Thoracic aorta (tissue), 2 donors: ENCODE results near the gene PTGDR2. TPM values are rescaled to one million over a fixed set of nuclear protein-coding genes. Genes with fewer than 3 reads are reported as not detected.

Experiments used
- ATAC-seq: fragments of 150-250 bp; one replicate; pipeline ENCODE4 v1.8.0; 2017; ENCODE audit warnings: low read depth; ENCODE audit not compliant: insufficient number of reproducible peaks, low FRiP score
- DNase-seq: peaks from one replicate; pipeline ENCODE4 v3.0.0-alpha.2; 2020; ENCODE audit warnings: low spot score
- H3K27ac ChIP-seq, 2 donors: fragments of 200-600 bp; sonication (generic); 1 replicate in 1 of 2; 2 replicates in 1 of 2; pipeline ENCODE4 v1.5.1; 2016; ENCODE audit warnings: mild to moderate bottlenecking in 2 of 2, moderate library complexity in 2 of 2
- H3K27me3 ChIP-seq: fragments of 200-600 bp; sonication (generic); replicated peaks from 2 replicates; pipeline ENCODE4 v1.6.0; 2016; ENCODE audit warnings: mild to moderate bottlenecking; ENCODE audit not compliant: insufficient read depth
- H3K36me3 ChIP-seq: fragments of 200-600 bp; sonication (generic); one replicate; pipeline ENCODE4 v1.5.1; 2016
- H3K4me1 ChIP-seq, 2 donors: fragments of 200-600 bp; sonication (generic); 1 replicate in 1 of 2; 2 replicates in 1 of 2; pipeline versions ENCODE4 v1.5.1 to v1.6.0; 2016; ENCODE audit warnings: low read depth in 2 of 2, mild to moderate bottlenecking in 1 of 2; ENCODE audit not compliant: control insufficient read depth in 1 of 2
- H3K4me3 ChIP-seq: fragments of 200-600 bp; sonication (generic); 2 replicates; pipeline ENCODE4 v1.5.1; 2016; ENCODE audit warnings: mild to moderate bottlenecking
- H3K9me3 ChIP-seq: fragments of 200-600 bp; sonication (generic); 2 replicates; pipeline ENCODE4 v1.5.1; 2016
- total RNA-seq, 2 donors: library from RNA; depleted of rRNA; stranded (reverse); fragments of >200 nt; gene quantifications; one replicate each; pipeline versions ENCODE4 v1.1.0 to v1.2.3, GENCODE V29; 2016
- TF ChIP-seq, protein P1 (sequence below): fragments of 200-600 bp; sonication (generic); IDR thresholded peaks from one replicate; pipeline ENCODE4 v1.5.1; 2019; ENCODE audit warnings: antibody characterized with exemption

The PTGDR2 gene
- total RNA-seq, 2 donors from 2014 or later = 0.21 to 0.68 TPM

DNA sequence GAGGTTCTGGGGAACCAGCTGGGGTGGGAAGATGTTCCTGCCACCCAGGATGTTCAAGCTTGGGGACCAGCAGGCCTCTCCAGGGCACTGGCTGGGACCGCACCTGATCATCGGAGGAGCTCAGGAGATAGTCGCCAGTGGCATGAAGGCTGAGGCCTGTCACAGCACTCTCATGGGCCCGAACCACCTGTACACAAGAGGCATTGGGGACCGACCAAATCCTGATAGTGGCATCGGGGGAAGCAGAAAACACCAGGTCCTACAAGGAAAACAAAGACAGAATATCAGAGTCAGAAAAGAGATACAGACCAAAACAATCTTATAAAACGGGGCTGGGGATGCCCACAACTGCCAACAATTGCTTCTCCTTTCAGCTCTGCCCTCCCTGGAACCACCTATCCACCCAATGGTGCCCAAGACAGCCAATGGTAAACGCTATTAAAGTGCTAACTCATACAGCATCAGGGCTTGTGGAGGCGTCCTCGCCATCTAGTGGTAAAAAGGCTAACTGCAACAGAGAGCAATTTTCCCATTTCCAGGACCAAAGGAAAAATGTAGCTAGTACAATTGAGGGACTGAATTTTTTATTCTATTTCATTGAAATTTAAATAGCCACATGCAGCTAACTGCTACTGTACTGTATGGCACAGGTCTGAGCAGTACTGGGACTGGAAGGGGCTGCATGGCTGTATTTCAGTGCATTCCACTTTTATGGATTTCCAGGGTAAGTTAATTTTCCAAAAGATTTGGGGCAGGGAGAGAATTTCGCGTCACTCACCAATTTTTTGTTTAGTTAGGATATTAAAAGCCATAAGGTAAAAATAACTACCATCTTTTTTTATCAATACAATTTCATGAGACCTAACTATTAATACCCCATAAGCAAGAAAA is 43.5 kb upstream of the PTGDR2 start:
- H3K9me3 ChIP-seq = no peaks in the 10 kb centered on the region
- TF ChIP-seq, protein P1, sequence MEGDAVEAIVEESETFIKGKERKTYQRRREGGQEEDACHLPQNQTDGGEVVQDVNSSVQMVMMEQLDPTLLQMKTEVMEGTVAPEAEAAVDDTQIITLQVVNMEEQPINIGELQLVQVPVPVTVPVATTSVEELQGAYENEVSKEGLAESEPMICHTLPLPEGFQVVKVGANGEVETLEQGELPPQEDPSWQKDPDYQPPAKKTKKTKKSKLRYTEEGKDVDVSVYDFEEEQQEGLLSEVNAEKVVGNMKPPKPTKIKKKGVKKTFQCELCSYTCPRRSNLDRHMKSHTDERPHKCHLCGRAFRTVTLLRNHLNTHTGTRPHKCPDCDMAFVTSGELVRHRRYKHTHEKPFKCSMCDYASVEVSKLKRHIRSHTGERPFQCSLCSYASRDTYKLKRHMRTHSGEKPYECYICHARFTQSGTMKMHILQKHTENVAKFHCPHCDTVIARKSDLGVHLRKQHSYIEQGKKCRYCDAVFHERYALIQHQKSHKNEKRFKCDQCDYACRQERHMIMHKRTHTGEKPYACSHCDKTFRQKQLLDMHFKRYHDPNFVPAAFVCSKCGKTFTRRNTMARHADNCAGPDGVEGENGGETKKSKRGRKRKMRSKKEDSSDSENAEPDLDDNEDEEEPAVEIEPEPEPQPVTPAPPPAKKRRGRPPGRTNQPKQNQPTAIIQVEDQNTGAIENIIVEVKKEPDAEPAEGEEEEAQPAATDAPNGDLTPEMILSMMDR = peak; percentile 91
- no peak overlapping the region for H3K4me3 ChIP-seq
- H3K36me3 ChIP-seq = peaks cover 60% of the 10 kb centered on the region
- H3K27ac ChIP-seq = no peak overlapping the region
- no peaks in the 10 kb centered on the region for H3K27me3 ChIP-seq
- DNase-seq (no peak), ATAC-seq (no peak)
- H3K4me1 ChIP-seq = peaks cover 0 to under 1% of the 10 kb centered on the region in 2 donors

DNA sequence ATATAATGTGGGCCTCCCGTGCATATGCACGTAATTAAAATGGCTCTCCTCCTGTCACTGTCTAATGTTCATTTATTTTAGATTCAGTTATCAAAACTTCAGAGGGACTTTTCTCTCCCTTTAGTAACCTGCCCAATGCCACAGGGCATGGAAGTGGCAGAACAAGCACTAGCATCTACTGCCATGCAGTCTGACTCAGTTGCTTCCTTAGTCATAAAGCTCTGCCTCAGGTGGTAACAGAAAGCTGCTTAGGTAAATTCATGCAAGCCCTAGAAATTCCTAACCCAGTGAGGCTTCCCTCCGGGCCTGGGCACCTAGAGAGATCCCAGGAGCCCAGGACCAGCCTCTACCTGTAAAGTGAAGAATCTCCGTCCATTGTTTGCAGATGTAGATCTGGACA is 41.7 kb upstream of the PTGDR2 start:
- no peaks in the 10 kb centered on the region for H3K4me1 ChIP-seq
- no peak overlapping the region for H3K4me3 ChIP-seq
- H3K9me3 ChIP-seq = no peaks in the 10 kb centered on the region
- H3K27me3 ChIP-seq = no peaks in the 10 kb centered on the region
- H3K27ac ChIP-seq = no peak overlapping the region
- H3K36me3 ChIP-seq = peaks cover 58% of the 10 kb centered on the region
- ATAC-seq = no peak
- DNase-seq = no peak
- TF ChIP-seq, protein P1 = no peak

DNA sequence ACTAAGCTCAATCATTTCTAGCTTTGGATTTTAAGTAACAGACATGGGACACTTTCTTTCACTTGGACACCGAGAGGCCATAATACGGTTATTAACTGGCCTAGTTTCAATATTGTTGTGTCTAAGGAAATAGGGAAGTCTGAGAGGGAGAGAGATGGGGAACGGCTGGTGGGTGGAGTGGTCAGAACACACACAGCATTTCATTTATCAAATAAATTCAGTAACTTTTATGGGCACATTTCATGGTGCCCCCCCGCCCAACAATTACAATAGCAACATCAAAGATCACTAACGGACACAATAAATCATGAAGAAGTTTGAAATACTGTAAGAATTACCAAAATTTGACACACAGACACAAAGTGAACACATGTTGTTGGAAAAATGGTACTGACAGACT is 39.9 kb upstream of the PTGDR2 start:
- no peaks in the 10 kb centered on the region for H3K27me3 ChIP-seq
- no peaks in the 10 kb centered on the region for H3K9me3 ChIP-seq
- H3K27ac ChIP-seq = no peak overlapping the region
- no peak for DNase-seq
- no peak overlapping the region for H3K4me3 ChIP-seq
- no peak for ATAC-seq
- H3K36me3 ChIP-seq = peaks cover 41% of the 10 kb centered on the region
- TF ChIP-seq, protein P1 = no peak
- no peaks in the 10 kb centered on the region for H3K4me1 ChIP-seq

DNA sequence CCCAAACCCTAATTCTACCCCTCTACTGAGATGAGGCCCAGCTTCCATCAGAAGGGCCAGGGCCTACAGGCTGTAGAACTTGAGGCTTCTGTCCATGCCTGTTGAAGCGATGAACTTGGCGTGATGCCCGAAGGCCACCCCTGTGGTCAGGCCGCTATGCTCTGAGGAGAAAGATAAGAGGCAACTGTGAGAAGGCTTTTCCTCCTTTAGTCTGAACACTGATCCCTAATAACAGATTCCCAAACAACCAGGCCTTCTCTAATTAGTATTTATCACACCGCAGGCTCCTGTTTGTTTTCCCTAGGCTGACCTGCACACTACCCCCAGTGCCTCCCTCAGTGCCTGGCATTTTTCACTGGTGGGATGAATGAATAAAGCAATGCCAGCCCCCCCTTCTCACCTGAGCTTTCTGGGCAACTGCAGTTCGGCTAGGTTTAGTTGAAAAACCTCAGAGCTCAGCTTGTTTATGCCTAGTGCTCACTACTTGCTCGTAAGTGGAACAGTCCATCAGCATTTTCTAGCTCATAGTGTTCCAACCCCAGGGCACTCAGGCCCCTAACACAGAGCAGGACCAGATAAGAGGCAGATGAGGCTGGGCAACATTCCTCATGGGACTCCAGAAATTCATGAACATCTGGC is 35.5 kb upstream of the PTGDR2 start:
- H3K36me3 ChIP-seq = peaks cover 11% of the 10 kb centered on the region
- no peaks in the 10 kb centered on the region for H3K27me3 ChIP-seq
- no peak overlapping the region for H3K4me3 ChIP-seq
- no peak overlapping the region for H3K27ac ChIP-seq
- no peaks in the 10 kb centered on the region for H3K9me3 ChIP-seq
- TF ChIP-seq, protein P1 = no peak
- no peaks in the 10 kb centered on the region for H3K4me1 ChIP-seq
- DNase-seq (no peak), ATAC-seq (no peak)

DNA sequence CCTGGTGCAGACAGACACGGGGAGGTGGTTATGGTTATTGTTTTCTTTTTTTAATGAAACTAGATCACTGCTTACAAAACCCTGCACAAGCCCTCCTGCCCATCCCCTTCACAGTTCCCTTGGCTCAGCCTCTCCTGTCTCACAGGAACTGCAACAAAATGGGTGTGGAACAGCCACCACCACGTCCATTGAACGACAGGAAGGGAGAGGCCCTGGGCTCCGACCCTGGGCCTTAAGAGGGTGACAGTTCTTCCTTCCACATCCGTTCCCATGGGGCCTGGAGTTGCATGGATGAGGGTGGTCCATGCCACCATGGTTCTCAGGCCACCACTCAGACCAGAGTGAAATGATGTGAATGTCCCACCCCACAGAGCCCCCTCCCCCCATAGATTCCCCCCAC is 34.9 kb upstream of the PTGDR2 start:
- DNase-seq (no peak), ATAC-seq (no peak)
- Histone ChIP-seq H3K27ac (no peak overlapping the region), H3K9me3 (no peaks in the 10 kb centered on the region), H3K36me3 (peaks cover 8% of the 10 kb centered on the region), H3K27me3 (no peaks in the 10 kb centered on the region), H3K4me3 (no peak overlapping the region), H3K4me1 (no peaks in the 10 kb centered on the region)
- TF ChIP-seq, protein P1 = no peak
